Endothelial cell of umbilical vein (primary cell): ENCODE measurements around the gene SECISBP2. TPM values are rescaled to one million over a fixed set of nuclear protein-coding genes. Genes with fewer than 3 reads are reported as not detected.

ENCODE experiments used
- BruUV-seq: library from RNA; stranded (reverse); fragments of 400-500 nt; replicated peaks from 2 replicates; lab custom pipeline; 2021; lab: Mats Ljungman, UMichigan
- CTCF ChIA-PET: fragments of 300-600, 350-600 bp; sonication (Branson Sonifier 250); formaldehyde crosslinking; loops from one replicate; lab custom pipeline; 2021; ENCODE audit warnings: antibody characterized with exemption, inconsistent platforms; lab: Charles Lee
- POLR2A ChIA-PET: fragments of 300-600, 350-600 bp; sonication (Branson Sonifier 250); formaldehyde crosslinking; loops from one replicate; lab custom pipeline; 2021; ENCODE audit warnings: antibody characterized with exemption, inconsistent platforms; lab: Charles Lee
- DNase-seq: peaks from one replicate; pipeline ENCODE4 v3.0.0-alpha.2; 2011; ENCODE audit warnings: low read depth, low spot score
- FAIRE-seq: peaks from 2 replicates; lab custom pipeline; 2011; peaks lifted over from hg19 to GRCh38; lab: Jason Lieb, UNC
- H2AFZ ChIP-seq: 2 replicates; pipeline ENCODE4 v1.6.0; 2012; ENCODE audit warnings: low read depth, low read length, control low read depth, inconsistent platforms
- H3K27ac ChIP-seq: 2 replicates; pipeline ENCODE4 v1.5.1; 2011; ENCODE audit warnings: low read depth, mild to moderate bottlenecking, control low read depth, low read length, moderate library complexity; ENCODE audit not compliant: insufficient read depth
- H3K27me3 ChIP-seq, 2 experiments: 2 replicates each; pipeline versions ENCODE4 v1.6.0 to v1.6.1; 2011; ENCODE audit warnings: low read length in 2 of 2, mixed read lengths in 1 of 2; ENCODE audit not compliant: control insufficient read depth in 2 of 2, insufficient read depth in 2 of 2
- H3K36me3 ChIP-seq, 2 experiments: 2 replicates in 1 of 2; 3 replicates in 1 of 2; pipeline ENCODE4 v1.5.1; 2011; ENCODE audit warnings: low read length in 2 of 2, mild to moderate bottlenecking in 1 of 2, moderate library complexity in 1 of 2; ENCODE audit not compliant: control insufficient read depth in 2 of 2, insufficient read depth in 2 of 2; ENCODE audit errors: extremely low read depth in 1 of 2
- H3K4me1 ChIP-seq: 3 replicates; pipeline ENCODE4 v1.5.1; 2011; ENCODE audit warnings: mild to moderate bottlenecking, low read length; ENCODE audit not compliant: control insufficient read depth, insufficient read depth; ENCODE audit errors: extremely low read depth
- H3K4me2 ChIP-seq: 2 replicates; pipeline ENCODE4 v1.6.1; 2011; ENCODE audit warnings: low read length, control low read depth, mixed read lengths; ENCODE audit not compliant: insufficient read depth
- H3K4me3 ChIP-seq, 3 experiments: fragments of 200-600 bp in 1 of 3; sonication (generic), shearing (Covaris generic) in 1 of 3; replicated peaks in 1 of 3; 2 replicates each; pipeline ENCODE4 v1.5.1; 2011 to 2016; ENCODE audit warnings: control low read depth in 3 of 3, low read length in 3 of 3, mild to moderate bottlenecking in 2 of 3, inconsistent platforms in 1 of 3, low read depth in 1 of 3, moderate library complexity in 1 of 3; ENCODE audit not compliant: insufficient read depth in 1 of 3
- H3K79me2 ChIP-seq: 2 replicates; pipeline ENCODE4 v1.6.0; 2012; ENCODE audit warnings: low read length, inconsistent platforms; ENCODE audit not compliant: control insufficient read depth, insufficient read depth
- H3K9ac ChIP-seq: replicated peaks from 2 replicates; pipeline ENCODE3; 2011; ENCODE audit warnings: low read length, control low read depth; ENCODE audit not compliant: insufficient read depth; ENCODE audit errors: extremely low read depth
- H3K9me1 ChIP-seq: replicated peaks from 3 replicates; pipeline ENCODE4 v1.6.0; 2011; ENCODE audit warnings: mild to moderate bottlenecking, low read length; ENCODE audit not compliant: control insufficient read depth, insufficient read depth; ENCODE audit errors: extremely low read depth
- H3K9me3 ChIP-seq: replicated peaks from 2 replicates; pipeline ENCODE4 v1.5.1; 2012; ENCODE audit warnings: low read length, inconsistent platforms; ENCODE audit not compliant: control insufficient read depth, insufficient read depth
- H4K20me1 ChIP-seq: replicated peaks from 2 replicates; pipeline ENCODE3; 2011; ENCODE audit warnings: mild to moderate bottlenecking, low read length; ENCODE audit not compliant: control insufficient read depth, insufficient read depth; ENCODE audit errors: extremely low read depth
- EZH2 ChIP-seq: IDR thresholded peaks from 2 replicates; pipeline ENCODE4 v1.6.1; 2012; ENCODE audit warnings: borderline replicate concordance, low read depth, mild to moderate bottlenecking, moderate library complexity, low read length, inconsistent platforms; ENCODE audit not compliant: severe bottlenecking
- FOS ChIP-seq: IDR thresholded peaks from 2 replicates; pipeline ENCODE4 v1.6.1; 2011; ENCODE audit warnings: mild to moderate bottlenecking, low read length, moderate library complexity, borderline replicate concordance; ENCODE audit not compliant: insufficient read depth
- GATA2 ChIP-seq: IDR thresholded peaks from 2 replicates; pipeline ENCODE4 v1.7.0; 2011; ENCODE audit warnings: low read depth, mild to moderate bottlenecking, moderate library complexity, mixed read lengths, low read length; ENCODE audit not compliant: insufficient read length, insufficient read depth
- JUN ChIP-seq: IDR thresholded peaks from 2 replicates; pipeline ENCODE4 v1.6.1; 2011; ENCODE audit warnings: borderline replicate concordance, low read depth; ENCODE audit not compliant: insufficient read length, insufficient read depth
- MYC ChIP-seq: IDR thresholded peaks from one replicate; pipeline ENCODE4 v1.6.1; 2011; ENCODE audit warnings: mild to moderate bottlenecking, low read depth, low read length
- POLR2A ChIP-seq: IDR thresholded peaks from 2 replicates; pipeline ENCODE4 v1.6.1; 2012; ENCODE audit warnings: low read depth, mild to moderate bottlenecking, control low read depth, low read length
- POLR2AphosphoS5 ChIP-seq: IDR thresholded peaks from 2 replicates; pipeline ENCODE4 v1.6.1; 2012; ENCODE audit warnings: low read depth, mild to moderate bottlenecking, control low read depth, low read length, moderate library complexity; ENCODE audit not compliant: insufficient read depth
- dilution Hi-C: fragments of 300-500 bp; cut with MboI; formaldehyde crosslinking; loops from one replicate; pipeline ENCODE4 v1.15.0; 2019; ENCODE audit warnings: low sequenced_read_pairs; ENCODE audit not compliant: extremely low pct_ligation_motif_present
- intact Hi-C: fragments of 100-400 bp; cut with micrococcal nuclease; formaldehyde crosslinking; loops from one replicate; pipeline ENCODE4 v1.10.0; 2022
- polyA plus RNA-seq, 4 experiments: library from polyadenylated mRNA; depleted of rRNA in 3 of 4; stranded (reverse) in 3 of 4; unstranded in 1 of 4; fragments of >200 nt; gene quantifications; 2 replicates each; pipeline versions ENCODE4 v1.2.1 to v1.2.3, GENCODE V29; 2011 to 2012; ENCODE audit warnings: missing spikeins in 1 of 4
- total RNA-seq: library from RNA; stranded (reverse); gene quantifications from 2 replicates; pipeline ENCODE4 v1.2.3, GENCODE V29; 2021
- TF ChIP-seq, protein P1 (sequence below), 2 donors: IDR thresholded peaks; 1 replicate in 1 of 2; 2 replicates in 1 of 2; pipeline ENCODE4 v1.5.1; 2011; ENCODE audit warnings: low read length in 2 of 2, mild to moderate bottlenecking in 2 of 2, moderate library complexity in 2 of 2, control low read depth in 1 of 2, inconsistent platforms in 1 of 2, low read depth in 1 of 2; ENCODE audit not compliant: insufficient read depth in 1 of 2; ENCODE audit errors: extremely low read depth in 1 of 2
- TF ChIP-seq, protein P2 (sequence below): IDR thresholded peaks from 2 replicates; pipeline ENCODE4 v1.6.1; 2011; ENCODE audit not compliant: insufficient read depth, insufficient read length

SECISBP2 gene
- total and polyA plus RNA-seq, 2 donors (not counting 3 experiments of a cell fraction or from before 2014, with no cell fraction given): 22.7 to 36.3 TPM

DNA sequence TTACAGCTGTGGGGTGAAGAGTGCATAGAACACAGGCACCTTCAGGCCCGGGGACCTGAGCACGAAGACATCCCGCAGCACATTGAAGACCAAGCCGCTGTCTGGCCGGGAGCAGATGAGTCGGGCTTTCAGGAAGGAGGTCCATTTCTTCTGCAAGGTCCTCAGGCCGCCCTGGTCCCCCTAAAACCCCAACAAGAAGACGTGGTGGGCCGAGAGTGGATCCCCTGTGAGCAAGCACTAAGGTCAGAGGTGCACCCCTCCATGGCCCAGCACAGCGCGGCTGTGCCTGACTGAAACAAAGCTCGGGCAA is 70.5 kb downstream of the SECISBP2 start:
- TF ChIP-seq, protein P1, sequence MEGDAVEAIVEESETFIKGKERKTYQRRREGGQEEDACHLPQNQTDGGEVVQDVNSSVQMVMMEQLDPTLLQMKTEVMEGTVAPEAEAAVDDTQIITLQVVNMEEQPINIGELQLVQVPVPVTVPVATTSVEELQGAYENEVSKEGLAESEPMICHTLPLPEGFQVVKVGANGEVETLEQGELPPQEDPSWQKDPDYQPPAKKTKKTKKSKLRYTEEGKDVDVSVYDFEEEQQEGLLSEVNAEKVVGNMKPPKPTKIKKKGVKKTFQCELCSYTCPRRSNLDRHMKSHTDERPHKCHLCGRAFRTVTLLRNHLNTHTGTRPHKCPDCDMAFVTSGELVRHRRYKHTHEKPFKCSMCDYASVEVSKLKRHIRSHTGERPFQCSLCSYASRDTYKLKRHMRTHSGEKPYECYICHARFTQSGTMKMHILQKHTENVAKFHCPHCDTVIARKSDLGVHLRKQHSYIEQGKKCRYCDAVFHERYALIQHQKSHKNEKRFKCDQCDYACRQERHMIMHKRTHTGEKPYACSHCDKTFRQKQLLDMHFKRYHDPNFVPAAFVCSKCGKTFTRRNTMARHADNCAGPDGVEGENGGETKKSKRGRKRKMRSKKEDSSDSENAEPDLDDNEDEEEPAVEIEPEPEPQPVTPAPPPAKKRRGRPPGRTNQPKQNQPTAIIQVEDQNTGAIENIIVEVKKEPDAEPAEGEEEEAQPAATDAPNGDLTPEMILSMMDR (IDR thresholded peaks at IDR 0.05; ENCODE audit: extremely low read depth in 1 of 2, insufficient read depth in 1 of 2, low read depth in 1 of 2, low read length in 2 of 2): no peak
- TF ChIP-seq GATA2 (no peak), EZH2 (no peak), FOS (no peak), POLR2AphosphoS5 (no peak), MYC (no peak), JUN (no peak), POLR2A (no peak)
- TF ChIP-seq, protein P2, sequence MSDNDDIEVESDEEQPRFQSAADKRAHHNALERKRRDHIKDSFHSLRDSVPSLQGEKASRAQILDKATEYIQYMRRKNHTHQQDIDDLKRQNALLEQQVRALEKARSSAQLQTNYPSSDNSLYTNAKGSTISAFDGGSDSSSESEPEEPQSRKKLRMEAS: no peak
- H3K4me3 ChIP-seq: no peak overlapping the region
- peaks cover 0 to 17% of the 10 kb centered on the region in 2 experiments for H3K36me3 ChIP-seq
- H3K27ac ChIP-seq: no peak overlapping the region
- dilution Hi-C loops: no loop called here
- intact Hi-C loops: no loop called here
- H3K4me1 ChIP-seq: no peaks in the 10 kb centered on the region
- no peak overlapping the region for H2AFZ ChIP-seq
- no TSS peak for BruUV-seq
- no peaks in the 10 kb centered on the region for H3K27me3 ChIP-seq
- no peaks in the 10 kb centered on the region for H3K9me1 ChIP-seq
- ChIA-PET CTCF (no interaction called here), POLR2A (no interaction called here)
- no peak overlapping the region for H3K4me2 ChIP-seq
- H3K79me2 ChIP-seq: no peaks in the 10 kb centered on the region
- H3K9ac ChIP-seq: no peak overlapping the region
- no peaks in the 10 kb centered on the region for H4K20me1 ChIP-seq
- FAIRE-seq (no peak), DNase-seq (no peak)
- no peaks in the 10 kb centered on the region for H3K9me3 ChIP-seq
